ENCODE results near the gene MEIOSIN. TPM values are rescaled to one million over a fixed set of nuclear protein-coding genes. Genes with fewer than 3 reads are reported as not detected.

Gene MEIOSIN
- total RNA-seq, 4 donors from 2014 or later, result not detected

GRCh38 chr19:45801603-45802175 is 68.5 kb downstream of the MEIOSIN start:
- no peak for TF ChIP-seq EP300 (IDR thresholded peaks at IDR 0.05)
- no peak for TF ChIP-seq POLR2A (IDR thresholded peaks at IDR 0.05)
- TF ChIP-seq, protein P1, sequence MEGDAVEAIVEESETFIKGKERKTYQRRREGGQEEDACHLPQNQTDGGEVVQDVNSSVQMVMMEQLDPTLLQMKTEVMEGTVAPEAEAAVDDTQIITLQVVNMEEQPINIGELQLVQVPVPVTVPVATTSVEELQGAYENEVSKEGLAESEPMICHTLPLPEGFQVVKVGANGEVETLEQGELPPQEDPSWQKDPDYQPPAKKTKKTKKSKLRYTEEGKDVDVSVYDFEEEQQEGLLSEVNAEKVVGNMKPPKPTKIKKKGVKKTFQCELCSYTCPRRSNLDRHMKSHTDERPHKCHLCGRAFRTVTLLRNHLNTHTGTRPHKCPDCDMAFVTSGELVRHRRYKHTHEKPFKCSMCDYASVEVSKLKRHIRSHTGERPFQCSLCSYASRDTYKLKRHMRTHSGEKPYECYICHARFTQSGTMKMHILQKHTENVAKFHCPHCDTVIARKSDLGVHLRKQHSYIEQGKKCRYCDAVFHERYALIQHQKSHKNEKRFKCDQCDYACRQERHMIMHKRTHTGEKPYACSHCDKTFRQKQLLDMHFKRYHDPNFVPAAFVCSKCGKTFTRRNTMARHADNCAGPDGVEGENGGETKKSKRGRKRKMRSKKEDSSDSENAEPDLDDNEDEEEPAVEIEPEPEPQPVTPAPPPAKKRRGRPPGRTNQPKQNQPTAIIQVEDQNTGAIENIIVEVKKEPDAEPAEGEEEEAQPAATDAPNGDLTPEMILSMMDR (IDR thresholded peaks at IDR 0.05), result no peak
- 66 to 72% methylated on average over 7 of the region's 7 CpGs for WGBS, 2 donors
- Histone ChIP-seq H3K27ac (no peak overlapping the region), H3K4me3 (no peak overlapping the region), H3K27me3 (peaks cover 0 to 8% of the 10 kb centered on the region in 2 donors), H3K9me3 (no peaks in the 10 kb centered on the region), H3K36me3 (no peaks in the 10 kb centered on the region), H3K4me1 (peaks cover 0 to 8% (median 3%) of the 10 kb centered on the region in 4 donors)
- DNase-seq (ENCODE audit: low spot score in 2 of 2), result no peak

DNA sequence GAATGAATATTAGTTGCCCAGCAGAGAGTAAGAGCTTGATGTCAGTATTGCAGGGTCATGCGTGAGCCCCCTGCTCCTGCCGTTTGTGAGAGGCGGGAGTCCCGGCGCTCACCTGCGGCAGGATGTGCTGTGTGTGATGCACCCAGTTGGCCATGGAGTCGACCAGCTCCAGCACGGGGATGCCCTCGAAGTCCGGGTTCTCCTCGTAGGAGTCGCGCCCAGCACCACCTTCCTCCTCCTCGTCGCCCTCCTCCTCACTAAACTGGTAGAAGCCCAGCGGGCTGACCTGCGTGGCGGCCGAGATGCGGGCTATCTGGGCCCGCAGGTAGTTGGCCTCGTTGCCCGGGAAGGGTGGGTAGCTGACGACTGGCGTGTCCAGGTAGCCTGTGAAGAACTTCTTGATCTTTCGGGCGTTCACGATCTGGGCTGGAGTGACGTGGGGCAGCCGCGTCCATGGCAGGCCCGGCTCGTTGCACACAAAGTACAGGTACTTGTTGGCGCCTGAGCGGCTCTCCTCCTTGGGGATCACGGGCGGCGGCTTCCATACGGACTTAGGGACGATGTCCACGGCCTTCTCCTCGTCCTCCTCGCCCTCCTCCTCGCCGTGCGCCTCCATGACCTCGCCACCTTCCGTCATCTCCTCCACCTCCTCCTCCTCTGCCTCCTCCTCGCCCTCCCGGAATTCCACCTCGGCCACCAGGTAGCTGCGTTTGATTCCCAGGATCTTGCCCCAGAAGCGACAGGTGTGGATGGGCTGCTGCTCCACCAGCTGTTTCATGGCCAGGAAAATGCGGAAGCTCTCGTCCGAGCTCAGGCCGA is 71.1 kb downstream of the MEIOSIN start:
- H3K9me3 ChIP-seq, result no peaks in the 10 kb centered on the region
- peaks cover 0 to 8% of the 10 kb centered on the region in 2 donors for H3K27me3 ChIP-seq
- no peaks in the 10 kb centered on the region for H3K36me3 ChIP-seq
- TF ChIP-seq, protein P1 (IDR thresholded peaks at IDR 0.05), result no peak
- TF ChIP-seq POLR2A (IDR thresholded peaks at IDR 0.05) (no peak), EP300 (IDR thresholded peaks at IDR 0.05) (no peak)
- H3K4me3 ChIP-seq, result no peak overlapping the region
- 91% methylated on average over 51 to 56 of the region's 57 CpGs for WGBS, 2 donors
- peaks cover 0 to under 1% (median under 1%) of the 10 kb centered on the region in 4 donors for H3K4me1 ChIP-seq
- DNase-seq (ENCODE audit: low spot score in 2 of 2), result no peak
- no peak overlapping the region for H3K27ac ChIP-seq

DNA sequence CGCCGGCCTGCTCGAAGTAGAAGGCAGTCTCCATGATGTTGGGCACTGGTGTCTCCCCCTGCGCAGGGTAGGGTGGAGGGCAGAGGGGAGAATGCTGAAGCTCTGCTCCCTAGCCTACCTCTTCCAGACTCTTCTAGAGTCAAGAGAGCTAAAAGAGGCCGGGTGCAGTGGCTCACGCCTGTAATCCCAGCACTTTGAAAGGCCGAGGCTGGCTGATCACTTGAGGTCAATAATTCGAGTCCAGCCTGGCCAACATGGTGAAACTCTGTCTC is 71.7 kb downstream of the MEIOSIN start:
- no peaks in the 10 kb centered on the region for H3K9me3 ChIP-seq
- H3K27me3 ChIP-seq, result peaks cover 0 to 8% of the 10 kb centered on the region in 2 donors
- no peak overlapping the region for H3K4me3 ChIP-seq
- WGBS, 2 donors, result 83 to 87% methylated on average over 8 of the region's 8 CpGs
- no peaks in the 10 kb centered on the region for H3K36me3 ChIP-seq
- H3K4me1 ChIP-seq, result peaks cover 0 to 5% (median 0%) of the 10 kb centered on the region in 4 donors
- TF ChIP-seq EP300 (IDR thresholded peaks at IDR 0.05) (no peak), POLR2A (IDR thresholded peaks at IDR 0.05) (no peak)
- TF ChIP-seq, protein P1 (IDR thresholded peaks at IDR 0.05), result no peak
- no peak overlapping the region for H3K27ac ChIP-seq
- no peak for DNase-seq (ENCODE audit: low spot score in 2 of 2)

- DNase-seq (ENCODE audit: low spot score in 2 of 2), result no peak
- H3K9me3 ChIP-seq, result no peaks in the 10 kb centered on the region
- no peaks in the 10 kb centered on the region for H3K36me3 ChIP-seq
- no peak overlapping the region for H3K4me3 ChIP-seq
- H3K27ac ChIP-seq, result no peak overlapping the region
- TF ChIP-seq EP300 (IDR thresholded peaks at IDR 0.05) (no peak), POLR2A (IDR thresholded peaks at IDR 0.05) (no peak)
- TF ChIP-seq, protein P1 (IDR thresholded peaks at IDR 0.05), result no peak
- H3K4me1 ChIP-seq, result peaks cover 0 to 6% (median 0%) of the 10 kb centered on the region in 4 donors
- peaks cover 0 to 8% of the 10 kb centered on the region in 2 donors for H3K27me3 ChIP-seq
These were observed 72.5 kb downstream of the MEIOSIN start for GRCh38 chr19:45805719-45806118.

- peaks cover 0 to 5% of the 10 kb centered on the region in 2 donors for H3K27me3 ChIP-seq
- WGBS, 2 donors, result 23 to 31% methylated on average over 7 of the region's 7 CpGs
- peaks cover 0 to 6% (median 0%) of the 10 kb centered on the region in 4 donors for H3K4me1 ChIP-seq
- no peaks in the 10 kb centered on the region for H3K9me3 ChIP-seq
- H3K27ac ChIP-seq, result no peak overlapping the region
- TF ChIP-seq POLR2A (IDR thresholded peaks at IDR 0.05) (no peak), EP300 (IDR thresholded peaks at IDR 0.05) (no peak)
- TF ChIP-seq, protein P1 (IDR thresholded peaks at IDR 0.05), result no peak
- H3K36me3 ChIP-seq, result peaks cover 0 to 5% (median 0%) of the 10 kb centered on the region in 3 donors
- H3K4me3 ChIP-seq, result no peak overlapping the region
- no peak for DNase-seq (ENCODE audit: low spot score in 2 of 2)
These were observed 76.5 kb downstream of the MEIOSIN start for GRCh38 chr19:45809643-45810159.

All from tibial nerve (tissue), 4 donors.